Vagina (tissue), 2 donors: ENCODE measurements around the gene DKK1. TPM values are rescaled to one million over a fixed set of nuclear protein-coding genes. Genes with fewer than 3 reads are reported as not detected.

Experiments
- DNase-seq, 2 donors: peaks; one replicate each; pipeline ENCODE4 v3.0.0-alpha.2; 2017; ENCODE audit errors: extremely low spot score in 2 of 2
- H3K27ac ChIP-seq: fragments of 200-600 bp; sonication (generic); one replicate; pipeline ENCODE4 v1.5.1; 2019
- H3K27me3 ChIP-seq: fragments of 200-600 bp; sonication (generic); one replicate; pipeline ENCODE4 v1.5.1; 2019
- H3K36me3 ChIP-seq, 2 donors: fragments of 200-600 bp; sonication (generic); one replicate each; pipeline ENCODE4 v1.5.1; 2017 to 2019
- H3K4me1 ChIP-seq: fragments of 200-600 bp; sonication (generic); one replicate; pipeline ENCODE4 v1.5.1; 2019
- H3K4me3 ChIP-seq, 2 donors: fragments of 200-600 bp; sonication (generic); 1 replicate in 1 of 2; 2 replicates in 1 of 2; pipeline ENCODE4 v1.5.1; 2016 to 2019
- H3K9me3 ChIP-seq: fragments of 200-600 bp; sonication (generic); one replicate; pipeline ENCODE4 v1.5.1; 2019
- POLR2A ChIP-seq, 2 donors: fragments of 450-650 bp; IDR thresholded peaks; one replicate each; pipeline ENCODE4 v1.6.1; 2017; ENCODE audit warnings: antibody characterized with exemption in 2 of 2, mild to moderate bottlenecking in 2 of 2, moderate library complexity in 2 of 2
- POLR2AphosphoS5 ChIP-seq, 2 donors: sonication (generic); formaldehyde crosslinking; IDR thresholded peaks; one replicate each; pipeline ENCODE4 v1.9.0; 2017; ENCODE audit warnings: antibody characterized with exemption in 2 of 2, mild to moderate bottlenecking in 2 of 2, low read depth in 1 of 2; ENCODE audit not compliant: insufficient read depth in 1 of 2
- intact Hi-C: fragments of 100-400 bp; cut with DNase I; formaldehyde crosslinking; loops from one replicate; pipeline ENCODE4 v1.15.1; 2023
- total RNA-seq: library from RNA; depleted of rRNA; stranded (reverse); fragments of >200 nt; gene quantifications from one replicate; pipeline ENCODE4 v1.2.3, GENCODE V29; 2016
- TF ChIP-seq, protein P1 (sequence below), 3 experiments: fragments of 450-650 bp in 2 of 3; fragments of 200-600 bp in 1 of 3; sonication (generic) in 1 of 3; IDR thresholded peaks; one replicate each; pipeline ENCODE4 v1.5.1; 2017 to 2019; ENCODE audit warnings: antibody characterized with exemption in 3 of 3, mild to moderate bottlenecking in 2 of 3, moderate library complexity in 2 of 3

Gene DKK1, protein sequence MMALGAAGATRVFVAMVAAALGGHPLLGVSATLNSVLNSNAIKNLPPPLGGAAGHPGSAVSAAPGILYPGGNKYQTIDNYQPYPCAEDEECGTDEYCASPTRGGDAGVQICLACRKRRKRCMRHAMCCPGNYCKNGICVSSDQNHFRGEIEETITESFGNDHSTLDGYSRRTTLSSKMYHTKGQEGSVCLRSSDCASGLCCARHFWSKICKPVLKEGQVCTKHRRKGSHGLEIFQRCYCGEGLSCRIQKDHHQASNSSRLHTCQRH
- 14.0 TPM for total RNA-seq

DNA sequence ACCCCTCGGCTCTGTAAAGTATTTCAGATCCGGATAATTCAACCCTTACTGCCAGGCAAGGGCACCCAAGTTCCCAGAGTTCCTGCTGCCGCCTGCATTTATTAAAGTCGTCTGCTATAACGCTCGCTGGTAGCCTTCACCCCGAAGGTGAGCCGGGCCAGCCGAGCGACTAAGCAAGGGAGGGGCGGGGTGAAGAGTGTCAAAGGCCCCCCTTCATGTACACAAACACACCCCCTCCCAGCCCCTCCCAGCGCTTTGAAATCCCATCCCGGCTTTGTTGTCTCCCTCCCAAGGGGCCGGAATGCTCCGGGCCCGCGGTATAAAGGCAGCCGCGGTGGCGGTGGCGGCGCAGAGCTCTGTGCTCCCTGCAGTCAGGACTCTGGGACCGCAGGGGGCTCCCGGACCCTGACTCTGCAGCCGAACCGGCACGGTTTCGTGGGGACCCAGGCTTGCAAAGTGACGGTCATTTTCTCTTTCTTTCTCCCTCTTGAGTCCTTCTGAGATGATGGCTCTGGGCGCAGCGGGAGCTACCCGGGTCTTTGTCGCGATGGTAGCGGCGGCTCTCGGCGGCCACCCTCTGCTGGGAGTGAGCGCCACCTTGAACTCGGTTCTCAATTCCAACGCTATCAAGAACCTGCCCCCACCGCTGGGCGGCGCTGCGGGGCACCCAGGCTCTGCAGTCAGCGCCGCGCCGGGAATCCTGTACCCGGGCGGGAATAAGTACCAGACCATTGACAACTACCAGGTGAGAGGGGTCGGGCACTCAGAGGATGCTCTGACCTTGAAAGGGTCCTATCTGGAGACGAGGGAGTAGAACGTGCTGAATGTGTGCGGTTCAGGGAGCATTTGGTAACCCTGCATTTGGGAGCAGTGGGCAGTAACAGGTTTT lies at the start of gene DKK1:
DKK1 (plus strand) TSS at position 349 of the 889 bp plus-strand sequence; CDS start at position 503, 154 bp downstream.
- intact Hi-C loops = no loop called here
- no peaks in the 10 kb centered on the region for H3K27me3 ChIP-seq
- TF ChIP-seq, protein P1, sequence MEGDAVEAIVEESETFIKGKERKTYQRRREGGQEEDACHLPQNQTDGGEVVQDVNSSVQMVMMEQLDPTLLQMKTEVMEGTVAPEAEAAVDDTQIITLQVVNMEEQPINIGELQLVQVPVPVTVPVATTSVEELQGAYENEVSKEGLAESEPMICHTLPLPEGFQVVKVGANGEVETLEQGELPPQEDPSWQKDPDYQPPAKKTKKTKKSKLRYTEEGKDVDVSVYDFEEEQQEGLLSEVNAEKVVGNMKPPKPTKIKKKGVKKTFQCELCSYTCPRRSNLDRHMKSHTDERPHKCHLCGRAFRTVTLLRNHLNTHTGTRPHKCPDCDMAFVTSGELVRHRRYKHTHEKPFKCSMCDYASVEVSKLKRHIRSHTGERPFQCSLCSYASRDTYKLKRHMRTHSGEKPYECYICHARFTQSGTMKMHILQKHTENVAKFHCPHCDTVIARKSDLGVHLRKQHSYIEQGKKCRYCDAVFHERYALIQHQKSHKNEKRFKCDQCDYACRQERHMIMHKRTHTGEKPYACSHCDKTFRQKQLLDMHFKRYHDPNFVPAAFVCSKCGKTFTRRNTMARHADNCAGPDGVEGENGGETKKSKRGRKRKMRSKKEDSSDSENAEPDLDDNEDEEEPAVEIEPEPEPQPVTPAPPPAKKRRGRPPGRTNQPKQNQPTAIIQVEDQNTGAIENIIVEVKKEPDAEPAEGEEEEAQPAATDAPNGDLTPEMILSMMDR (IDR thresholded peaks at IDR 0.05) = peak in 2 of 3 experiments; percentile 16 to 47
- peak in 1 of 2 donors; percentile 35 for TF ChIP-seq POLR2AphosphoS5 (IDR thresholded peaks at IDR 0.05; ENCODE audit: insufficient read depth in 1 of 2, low read depth in 1 of 2)
- TF ChIP-seq POLR2A (IDR thresholded peaks at IDR 0.05) = no peak

DNA sequence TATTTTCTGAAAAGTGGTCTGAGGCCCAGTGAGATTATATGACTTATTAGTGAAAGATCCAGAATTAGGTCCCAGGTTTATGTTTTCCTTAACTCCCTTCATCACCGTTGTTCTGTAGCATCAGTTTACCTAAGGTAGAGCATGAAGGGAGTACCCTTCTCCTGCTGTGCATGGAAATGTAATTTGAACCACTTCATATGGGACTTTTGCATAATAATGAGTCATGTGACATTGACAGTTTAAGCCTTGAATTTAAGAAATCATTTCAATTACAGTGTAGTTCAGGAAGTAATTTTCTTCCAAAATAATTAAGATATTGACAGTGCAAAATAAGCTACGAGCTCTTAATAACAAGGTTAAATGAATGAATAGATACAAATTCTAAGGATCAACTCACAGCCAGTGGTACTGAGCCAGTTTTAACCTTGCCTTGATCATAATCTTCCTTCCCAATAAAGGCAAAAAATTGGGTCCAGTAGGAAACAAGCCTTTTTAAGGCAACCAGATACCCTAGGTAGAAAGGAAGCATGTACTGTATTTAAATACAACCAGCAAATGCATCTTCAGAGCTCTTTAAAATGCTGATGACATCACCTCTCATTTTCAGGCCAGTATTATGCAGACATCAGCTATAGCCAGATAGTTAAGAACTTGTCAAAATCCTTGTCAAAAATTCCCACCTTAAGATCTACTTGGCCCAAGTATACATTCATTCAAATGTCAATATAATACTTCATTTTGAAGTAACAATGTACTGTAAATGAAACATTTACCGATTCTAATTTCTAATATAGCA lies 48.8 kb upstream of the DKK1 start:
- Histone ChIP-seq H3K4me3 (no peak overlapping the region), H3K27me3 (no peaks in the 10 kb centered on the region), H3K9me3 (no peaks in the 10 kb centered on the region), H3K27ac (no peak overlapping the region), H3K36me3 (no peaks in the 10 kb centered on the region), H3K4me1 (no peaks in the 10 kb centered on the region)
- no peak for DNase-seq
- TF ChIP-seq, protein P1 (IDR thresholded peaks at IDR 0.05) = no peak
- no peak for TF ChIP-seq POLR2A (IDR thresholded peaks at IDR 0.05)
- intact Hi-C loops = no loop called here

More for the DNA sequence above, at the start of gene DKK1:
- no peak for DNase-seq
- Histone ChIP-seq H3K36me3 (no peaks in the 10 kb centered on the region), H3K4me1 (peaks cover 12% of the 10 kb centered on the region), H3K9me3 (no peaks in the 10 kb centered on the region), H3K4me3 (peak within 1 kb of the TSS; percentile 45 to 61), H3K27ac (peak within 1 kb of the TSS; percentile 65)

DNA sequence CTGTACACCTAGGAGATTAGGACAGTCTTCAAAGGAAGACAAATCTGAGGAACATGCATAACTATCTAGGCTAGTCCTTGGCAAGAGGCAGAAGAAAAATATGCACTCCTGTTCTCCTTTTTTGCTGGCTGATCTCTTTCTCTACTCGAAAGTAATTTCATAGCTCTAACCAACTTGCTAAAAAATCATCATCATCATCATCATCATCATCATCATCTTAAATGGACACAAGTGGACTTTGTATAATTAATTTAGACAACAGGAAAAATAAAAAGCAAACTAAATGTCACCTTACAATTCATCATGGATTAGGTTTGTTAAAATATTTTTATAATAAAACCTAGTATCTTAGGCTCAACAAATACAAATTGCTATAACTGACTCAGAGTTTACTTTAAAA lies 47.2 kb upstream of the DKK1 start:
- Histone ChIP-seq H3K27me3 (no peaks in the 10 kb centered on the region), H3K9me3 (no peaks in the 10 kb centered on the region), H3K27ac (no peak overlapping the region), H3K4me1 (no peaks in the 10 kb centered on the region), H3K36me3 (no peaks in the 10 kb centered on the region), H3K4me3 (no peak overlapping the region)
- intact Hi-C loops = no loop called here
- TF ChIP-seq POLR2AphosphoS5 (IDR thresholded peaks at IDR 0.05; ENCODE audit: insufficient read depth in 1 of 2, low read depth in 1 of 2) = no peak
- TF ChIP-seq POLR2A (IDR thresholded peaks at IDR 0.05) = no peak
- TF ChIP-seq, protein P1 (IDR thresholded peaks at IDR 0.05) = no peak
- DNase-seq = no peak

DNA sequence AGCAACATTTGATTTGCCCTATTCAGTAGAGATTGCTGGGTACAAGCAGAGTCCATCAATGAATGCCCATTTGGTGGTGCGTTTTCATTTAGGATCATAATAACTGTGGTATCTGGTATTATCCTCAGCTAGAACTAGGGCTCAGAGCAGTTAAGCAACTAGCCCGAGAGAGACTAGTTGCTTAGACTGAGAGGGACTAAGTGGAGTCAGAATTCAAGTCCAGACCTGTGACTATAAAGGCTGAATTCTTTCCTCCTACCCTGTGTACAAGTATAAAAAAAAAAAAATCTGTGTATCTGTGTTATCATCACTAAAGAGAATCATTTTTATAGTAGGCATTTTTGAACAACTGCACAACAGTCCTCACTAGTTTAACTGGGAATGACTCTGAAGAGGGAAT lies 45.3 kb upstream of the DKK1 start:
- TF ChIP-seq, protein P1 (IDR thresholded peaks at IDR 0.05) = no peak
- TF ChIP-seq POLR2A (IDR thresholded peaks at IDR 0.05) (no peak), POLR2AphosphoS5 (IDR thresholded peaks at IDR 0.05; ENCODE audit: insufficient read depth in 1 of 2, low read depth in 1 of 2) (no peak)
- no peaks in the 10 kb centered on the region for H3K36me3 ChIP-seq
- no peaks in the 10 kb centered on the region for H3K9me3 ChIP-seq
- no peak overlapping the region for H3K4me3 ChIP-seq
- no peaks in the 10 kb centered on the region for H3K27me3 ChIP-seq
- H3K27ac ChIP-seq = no peak overlapping the region
- no peaks in the 10 kb centered on the region for H3K4me1 ChIP-seq
- intact Hi-C loops = no loop called here
- no peak for DNase-seq
